Gastroesophageal sphincter (tissue), 3 donors: Measurements from ENCODE around the gene ALG12.

Experiments used
- CTCF ChIP-seq, 4 experiments: fragments of 200-600 bp in 2 of 4; fragments of 450-650 bp in 2 of 4; sonication (generic) in 1 of 4; IDR thresholded peaks; one replicate each; pipeline ENCODE4 v1.5.1; 2017 to 2019; ENCODE audit warnings: antibody characterized with exemption in 4 of 4, mild to moderate bottlenecking in 2 of 4, moderate library complexity in 2 of 4
- EP300 ChIP-seq: sonication (generic); formaldehyde crosslinking; IDR thresholded peaks from one replicate; pipeline ENCODE4 v1.6.1; 2017; ENCODE audit warnings: antibody characterized with exemption, mild to moderate bottlenecking

GRCh38 chr22:49933236-49934159, 15.3 kb upstream of the ALG12 start:
- TF ChIP-seq CTCF (IDR thresholded peaks at IDR 0.05) (no peak), EP300 (no peak)
